ENCODE data around the gene CDX2.
A peak's percentile ranks its signal among the peaks of the same experiment; 100 is the strongest.
"Not testable (repeated sequence)": the region's sequence is repeated elsewhere in the genome, so short reads cannot be mapped to it uniquely, and the experiment has no call there.

The CDX2 gene, protein sequence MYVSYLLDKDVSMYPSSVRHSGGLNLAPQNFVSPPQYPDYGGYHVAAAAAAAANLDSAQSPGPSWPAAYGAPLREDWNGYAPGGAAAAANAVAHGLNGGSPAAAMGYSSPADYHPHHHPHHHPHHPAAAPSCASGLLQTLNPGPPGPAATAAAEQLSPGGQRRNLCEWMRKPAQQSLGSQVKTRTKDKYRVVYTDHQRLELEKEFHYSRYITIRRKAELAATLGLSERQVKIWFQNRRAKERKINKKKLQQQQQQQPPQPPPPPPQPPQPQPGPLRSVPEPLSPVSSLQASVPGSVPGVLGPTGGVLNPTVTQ

DNA sequence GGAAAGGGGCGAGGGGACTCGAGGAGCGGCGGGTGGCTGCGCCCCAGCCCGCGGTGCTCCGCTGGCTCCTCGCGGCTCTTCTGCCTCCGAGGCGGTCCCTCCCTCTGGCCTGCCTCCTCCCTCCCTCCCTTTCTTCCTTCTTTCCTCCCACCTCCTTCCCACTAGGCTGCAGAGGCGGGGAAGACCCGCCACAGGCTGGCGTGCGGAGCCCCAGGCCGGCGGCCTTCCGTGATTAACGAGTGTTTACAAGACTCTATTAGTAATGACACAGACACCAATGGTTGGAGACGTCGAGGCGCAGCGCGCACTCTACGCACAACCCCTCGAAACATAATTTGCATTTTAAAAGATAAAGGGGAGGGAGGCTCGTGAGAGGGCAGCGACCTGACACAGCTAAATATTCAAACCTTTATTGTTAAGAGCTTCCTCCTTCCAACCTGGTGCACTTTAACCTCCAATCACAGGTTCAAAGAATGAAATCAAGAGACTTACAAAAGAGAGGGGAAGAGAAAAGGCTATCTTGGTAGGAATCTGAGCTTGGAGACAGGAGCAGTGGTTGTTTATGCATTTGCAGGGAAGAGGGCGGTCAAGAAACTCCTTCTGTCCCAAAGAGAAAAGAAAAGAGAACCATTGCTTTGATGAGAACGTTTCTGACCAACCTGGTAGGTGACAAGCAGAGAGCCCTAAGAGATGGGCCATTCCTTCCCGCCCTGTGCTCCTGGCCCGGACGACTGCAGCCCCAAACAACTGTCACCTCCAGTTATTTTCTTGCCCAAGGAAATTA, at the start of gene CDX2:
Gene CDX2 (minus strand): TSS at position 234 of the 784 bp plus-strand sequence. CDS start 309 bp downstream, outside the sequence.
- no peak for DNase-seq (ENCODE audit: low spot score)

DNA sequence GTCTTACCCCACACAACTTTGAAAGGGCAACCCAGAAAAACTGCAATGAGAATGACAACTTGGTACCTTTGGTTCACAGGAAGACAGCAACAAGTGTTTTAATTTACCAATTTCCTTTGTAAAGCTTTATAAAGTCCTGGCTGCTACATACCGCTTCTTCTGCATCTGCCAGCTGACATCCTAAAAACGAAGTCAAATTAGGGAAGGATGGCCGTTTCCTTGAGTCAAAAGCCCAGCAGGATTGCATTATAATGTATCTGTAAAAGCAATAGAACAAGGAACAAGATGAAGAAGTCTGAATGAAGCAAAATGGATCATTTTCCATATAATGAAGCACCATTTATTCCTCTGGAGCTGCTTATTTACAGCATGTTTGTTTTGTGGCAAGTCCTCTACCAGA, 45.2 kb upstream of the CDX2 start:
- no peak for DNase-seq (ENCODE audit: low spot score)

DNA sequence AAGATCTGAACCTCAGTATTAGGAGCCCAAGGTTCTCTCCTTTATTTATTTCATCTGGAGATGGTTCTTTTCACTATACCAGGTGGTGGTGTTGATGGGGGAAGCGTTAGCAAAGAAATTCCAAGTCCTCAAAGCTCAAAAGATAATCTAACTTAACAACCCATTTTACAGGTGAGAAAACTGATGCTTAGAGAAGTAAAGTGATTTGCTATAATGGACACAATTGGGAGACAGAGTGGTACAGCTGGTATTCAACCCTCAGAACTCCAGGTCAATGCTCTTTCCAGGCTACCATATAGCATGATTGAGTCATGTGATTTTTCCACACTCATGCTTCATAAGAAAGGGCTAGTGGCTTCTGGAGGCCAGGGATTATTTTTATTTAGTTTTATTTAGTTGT, 44.4 kb upstream of the CDX2 start:
- DNase-seq (ENCODE audit: low spot score) = no peak

- DNase-seq (ENCODE audit: low spot score) = no peak
Measured at GRCh38 chr13:28012896-28013295, 43.8 kb upstream of the CDX2 start.

DNA sequence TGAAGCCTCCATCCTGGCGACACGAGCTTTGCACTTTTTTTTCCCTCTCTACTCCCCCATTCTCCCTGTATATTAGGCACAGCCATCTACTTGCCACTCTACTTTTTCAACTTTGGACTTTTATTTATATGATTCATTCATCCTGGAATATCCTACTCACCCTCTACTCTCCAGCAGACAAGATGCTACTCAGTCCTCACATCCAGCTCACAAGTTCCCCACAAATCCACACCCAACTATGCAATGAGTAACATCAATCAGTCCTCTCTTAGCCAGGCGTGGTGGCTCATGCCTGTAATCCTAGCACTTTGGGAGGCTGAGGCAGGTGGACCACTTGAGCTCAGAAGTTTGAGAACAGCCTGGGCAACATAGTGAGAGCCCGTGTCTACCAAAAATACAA, 43.3 kb upstream of the CDX2 start:
- DNase-seq (ENCODE audit: low spot score) = no peak

- DNase-seq (ENCODE audit: low spot score) = no peak
Measured at GRCh38 chr13:28010046-28010445, 40.9 kb upstream of the CDX2 start.

DNA sequence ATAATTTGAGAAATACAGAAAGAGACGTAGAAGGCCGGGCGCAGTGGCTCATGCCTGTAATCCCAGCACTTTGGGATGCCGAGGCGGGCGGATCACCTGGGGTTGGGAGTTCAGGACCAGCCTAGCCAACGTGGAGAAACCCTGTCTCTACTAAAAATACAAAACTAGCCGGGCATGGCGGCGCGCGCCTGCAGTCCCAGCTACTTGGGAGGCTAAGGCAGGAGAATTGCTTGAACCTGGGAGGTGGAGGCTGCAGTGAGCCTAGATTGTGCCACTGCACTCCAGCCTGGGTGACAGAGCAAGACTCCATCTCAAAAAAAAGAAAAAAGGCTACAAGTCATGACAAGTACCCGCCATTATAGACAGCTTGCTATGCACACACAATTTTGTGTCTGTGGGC, 35.9 kb upstream of the CDX2 start:
- not testable (repeated sequence) for DNase-seq (ENCODE audit: low spot score)

GRCh38 chr13:28002886-28003698, 34.0 kb upstream of the CDX2 start:
- no peak for DNase-seq (ENCODE audit: low spot score)

DNA sequence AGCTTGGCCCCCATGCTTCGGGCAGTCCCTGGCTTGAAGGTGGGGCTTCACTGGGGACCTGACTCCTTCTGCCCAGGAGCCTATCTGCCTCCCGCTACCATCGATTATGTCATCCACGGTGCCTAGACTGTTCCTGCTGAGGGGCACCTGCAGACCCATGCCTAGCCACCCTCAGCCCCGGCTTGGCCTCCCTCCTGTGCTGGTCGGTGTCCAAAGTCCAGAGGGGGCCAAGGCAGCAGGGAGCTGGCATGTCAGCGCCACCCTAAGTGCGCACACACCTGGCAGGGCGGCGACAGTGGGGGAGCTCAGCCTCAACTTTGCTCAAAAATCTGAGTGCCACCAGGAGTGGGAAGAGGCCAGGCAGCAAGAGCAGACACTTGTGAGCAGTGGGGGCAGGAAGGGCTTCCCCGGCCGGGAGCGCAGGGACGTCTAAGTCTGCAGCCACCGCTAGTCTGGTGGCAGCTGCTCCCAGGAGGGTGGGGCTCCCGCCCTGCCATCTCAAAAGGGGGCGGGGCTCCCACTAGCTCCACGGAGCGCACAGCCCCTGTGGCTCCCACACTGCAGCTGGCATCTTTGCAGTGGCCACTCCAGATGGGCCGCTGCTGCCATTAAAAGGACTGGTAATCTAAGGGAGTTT, 32.8 kb upstream of the CDX2 start:
- DNase-seq (ENCODE audit: low spot score) = no peak

GRCh38 chr13:28001049-28001448, 31.9 kb upstream of the CDX2 start:
- no peak for DNase-seq (ENCODE audit: low spot score)

DNA sequence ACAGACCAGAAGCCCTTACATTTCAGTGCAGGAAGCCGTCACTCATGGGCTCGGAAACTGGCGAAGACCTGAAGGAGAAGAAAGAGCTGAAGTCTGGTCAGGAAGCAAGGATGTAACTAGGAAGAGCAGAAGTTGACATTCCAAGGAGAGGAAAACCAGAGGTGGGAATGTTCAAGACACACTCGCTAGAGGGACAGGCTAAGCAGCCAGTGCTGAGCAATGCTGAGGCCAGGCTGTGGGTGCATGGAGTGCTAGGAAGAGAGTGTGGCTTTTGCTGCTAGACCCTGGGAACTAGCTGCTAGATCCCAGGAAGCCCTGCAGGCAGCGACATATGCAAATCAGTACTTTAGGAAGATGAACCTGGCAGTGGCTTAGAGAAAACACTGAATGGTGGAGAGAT, 31.5 kb upstream of the CDX2 start:
- no peak for DNase-seq (ENCODE audit: low spot score)

GRCh38 chr13:27997904-27998522, 28.9 kb upstream of the CDX2 start:
- peak; percentile 26 for DNase-seq (ENCODE audit: low spot score)

- no peak for DNase-seq (ENCODE audit: low spot score)
Measured at GRCh38 chr13:27991881-27992280, 22.8 kb upstream of the CDX2 start.

- DNase-seq (ENCODE audit: low spot score) = no peak
Measured at GRCh38 chr13:27988520-27988919, 19.4 kb upstream of the CDX2 start, which contains the start of gene URAD. TSS of gene URAD (minus strand) at chr13:27988693. CDS start at chr13:27988637, 56 bp downstream.

GRCh38 chr13:27985600-27985999, 16.5 kb upstream of the CDX2 start:
- DNase-seq (ENCODE audit: low spot score) = no peak

GRCh38 chr13:27982361-27982760, 13.2 kb upstream of the CDX2 start:
- no peak for DNase-seq (ENCODE audit: low spot score)

DNA sequence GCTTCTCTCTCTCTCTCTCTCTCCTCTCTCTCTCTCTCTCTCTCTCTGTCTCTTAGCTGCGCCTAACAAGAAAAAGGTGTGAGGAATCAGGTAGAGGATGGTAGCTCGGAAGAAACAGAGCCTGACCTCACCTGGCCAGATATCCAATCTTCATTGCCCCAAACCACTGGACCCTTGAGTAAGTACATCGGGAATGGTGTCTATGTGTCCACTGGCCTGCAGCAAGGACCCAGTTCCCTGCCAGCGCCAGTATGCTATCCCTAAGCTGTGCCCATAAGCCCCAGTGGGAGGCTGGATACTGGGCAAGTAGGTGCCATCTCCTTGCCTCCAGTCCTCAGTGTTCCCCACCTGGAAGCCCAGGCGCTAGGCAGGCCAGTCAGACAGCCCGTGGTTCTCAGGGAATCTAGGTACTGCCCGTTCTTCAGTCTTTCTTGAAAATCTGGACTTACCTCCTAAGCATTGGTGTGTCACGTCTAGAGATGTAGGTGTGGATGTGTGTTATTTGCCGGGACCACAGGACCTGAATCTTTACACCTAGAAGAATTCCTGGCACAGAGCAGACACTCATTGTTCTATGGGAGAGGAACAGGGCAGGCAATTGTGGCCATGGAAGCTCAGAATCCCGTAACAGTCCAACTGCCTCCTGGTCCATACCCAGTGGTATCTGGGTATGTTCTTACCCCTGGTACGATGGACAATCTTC, 12.0 kb upstream of the CDX2 start:
- no peak for DNase-seq (ENCODE audit: low spot score)

- DNase-seq (ENCODE audit: low spot score) = no peak
Measured at GRCh38 chr13:27980280-27980998, 11.3 kb upstream of the CDX2 start.

DNA sequence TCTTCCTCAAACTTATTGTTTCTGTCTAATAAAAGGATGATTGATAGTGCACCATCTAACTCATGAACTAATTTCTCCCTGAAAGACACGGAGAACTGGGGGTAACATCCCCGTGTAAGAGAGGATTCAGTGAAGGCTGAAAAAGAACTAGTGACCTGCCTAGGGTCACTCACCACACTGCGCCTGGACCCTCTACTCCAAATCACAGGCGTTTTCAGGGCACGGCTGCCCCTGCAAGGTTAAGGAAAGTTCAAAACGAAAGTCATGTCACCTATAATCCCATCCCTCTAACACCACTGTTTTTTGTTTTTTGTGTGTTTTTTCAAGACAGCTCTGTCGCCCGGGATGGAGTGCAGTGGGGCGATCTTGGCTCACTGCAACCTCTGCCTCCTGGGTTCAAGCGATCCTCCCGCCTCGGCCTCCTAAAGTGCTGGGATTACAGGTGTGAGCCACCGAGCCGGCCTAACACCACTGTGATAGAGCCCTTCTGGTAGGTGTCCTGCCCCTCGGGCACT, 10.7 kb upstream of the CDX2 start:
- no peak for DNase-seq (ENCODE audit: low spot score)

DNA sequence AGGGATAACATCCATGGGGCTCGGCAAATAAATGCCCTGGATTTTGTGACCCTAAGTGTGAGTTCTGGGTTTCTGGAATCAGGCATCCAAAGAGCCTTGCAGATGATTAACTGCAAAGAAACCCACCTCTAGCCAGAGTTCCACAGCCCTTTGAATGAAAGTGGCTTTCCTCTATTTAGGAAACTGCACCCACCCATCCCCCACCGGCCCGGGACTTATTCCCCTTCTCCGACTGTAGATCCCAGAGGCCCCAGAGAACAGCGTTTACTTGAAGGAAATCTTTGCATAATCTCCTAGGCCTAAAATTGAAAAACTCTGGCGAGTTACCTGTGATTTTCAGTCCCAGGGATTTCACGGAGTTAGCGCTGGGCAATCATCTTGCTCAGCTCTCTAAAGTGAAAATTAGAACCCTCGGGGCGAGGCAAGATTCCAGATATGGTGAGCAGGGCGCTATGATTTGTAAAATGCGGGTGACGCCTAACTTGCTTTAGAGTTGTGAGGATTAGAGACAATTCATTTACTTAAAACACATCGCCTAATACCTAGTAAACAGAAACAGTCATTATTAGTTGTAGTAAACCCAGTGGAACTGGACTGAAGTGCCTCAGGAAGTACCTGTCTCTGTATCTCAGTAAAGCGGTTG, 10.0 kb upstream of the CDX2 start:
- no peak for DNase-seq (ENCODE audit: low spot score)

Measured in hematopoietic multipotent progenitor cell treated with erythropoietin and hydrocortisone succinate and interleukin-3 and kit ligand, for 17 days (in vitro differentiated cells).